ENCODE data around the gene ASTN2.

DNA sequence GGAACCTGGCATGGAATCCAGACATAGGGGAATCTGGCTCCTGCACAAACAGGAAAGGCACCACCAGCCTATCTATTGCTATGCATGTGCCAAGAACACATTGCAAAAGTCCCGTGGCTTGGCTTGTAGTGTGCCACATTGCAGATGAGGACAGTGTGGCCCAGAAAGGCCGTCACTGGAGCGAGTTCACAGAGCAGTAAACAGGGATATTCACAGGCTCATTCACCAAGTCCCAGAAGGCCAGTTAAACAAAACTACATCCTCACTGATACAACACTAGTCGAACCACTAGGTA lies 767.4 kb downstream of the ASTN2 start:
- TF ChIP-seq, protein P1, sequence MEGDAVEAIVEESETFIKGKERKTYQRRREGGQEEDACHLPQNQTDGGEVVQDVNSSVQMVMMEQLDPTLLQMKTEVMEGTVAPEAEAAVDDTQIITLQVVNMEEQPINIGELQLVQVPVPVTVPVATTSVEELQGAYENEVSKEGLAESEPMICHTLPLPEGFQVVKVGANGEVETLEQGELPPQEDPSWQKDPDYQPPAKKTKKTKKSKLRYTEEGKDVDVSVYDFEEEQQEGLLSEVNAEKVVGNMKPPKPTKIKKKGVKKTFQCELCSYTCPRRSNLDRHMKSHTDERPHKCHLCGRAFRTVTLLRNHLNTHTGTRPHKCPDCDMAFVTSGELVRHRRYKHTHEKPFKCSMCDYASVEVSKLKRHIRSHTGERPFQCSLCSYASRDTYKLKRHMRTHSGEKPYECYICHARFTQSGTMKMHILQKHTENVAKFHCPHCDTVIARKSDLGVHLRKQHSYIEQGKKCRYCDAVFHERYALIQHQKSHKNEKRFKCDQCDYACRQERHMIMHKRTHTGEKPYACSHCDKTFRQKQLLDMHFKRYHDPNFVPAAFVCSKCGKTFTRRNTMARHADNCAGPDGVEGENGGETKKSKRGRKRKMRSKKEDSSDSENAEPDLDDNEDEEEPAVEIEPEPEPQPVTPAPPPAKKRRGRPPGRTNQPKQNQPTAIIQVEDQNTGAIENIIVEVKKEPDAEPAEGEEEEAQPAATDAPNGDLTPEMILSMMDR (IDR thresholded peaks at IDR 0.05; ENCODE audit: insufficient read depth, low read depth, low read length), result no peak
- TF ChIP-seq EZH2 (IDR thresholded peaks at IDR 0.05; ENCODE audit: insufficient read depth, low read length), result no peak
